Smooth muscle cell (in vitro differentiated cells): ENCODE data around the gene SPDYE3. TPM values are rescaled to one million over a fixed set of nuclear protein-coding genes. Genes with fewer than 3 reads are reported as not detected.

Experiments
- DNase-seq: peaks from one replicate; lab custom pipeline; 2025; ENCODE audit not compliant: unreplicated experiment; lab: John Stamatoyannopoulos, UW
- H2AFZ ChIP-seq: fragments of 200-600 bp; sonication (generic); 2 replicates; pipeline ENCODE4 v1.6.0; 2016; ENCODE audit warnings: antibody characterized with exemption, low read depth, mild to moderate bottlenecking
- H3F3A ChIP-seq: fragments of 200-600 bp; sonication (generic); 2 replicates; pipeline ENCODE4 v1.6.0; 2017; ENCODE audit warnings: antibody characterized with exemption, low read depth
- H3K27ac ChIP-seq: fragments of 200-600 bp; sonication (generic); 2 replicates; pipeline ENCODE4 v1.5.1; 2016; ENCODE audit warnings: low read depth, mild to moderate bottlenecking
- H3K27me3 ChIP-seq: fragments of 200-600 bp; sonication (generic); 2 replicates; pipeline ENCODE4 v1.6.1; 2016; ENCODE audit warnings: low read depth, mild to moderate bottlenecking
- H3K36me3 ChIP-seq: fragments of 200-600 bp; sonication (generic); 2 replicates; pipeline ENCODE4 v1.5.1; 2016; ENCODE audit warnings: low read depth
- H3K4me1 ChIP-seq: fragments of 200-600 bp; sonication (generic); 2 replicates; pipeline ENCODE4 v1.5.1; 2016; ENCODE audit warnings: low read depth
- H3K4me2 ChIP-seq: fragments of 200-600 bp; sonication (generic); 2 replicates; pipeline ENCODE4 v1.6.0; 2016; ENCODE audit warnings: mild to moderate bottlenecking
- H3K4me3 ChIP-seq: fragments of 200-600 bp; sonication (generic); 2 replicates; pipeline ENCODE4 v1.5.1; 2016; ENCODE audit warnings: mild to moderate bottlenecking
- H3K79me2 ChIP-seq: fragments of 200-600 bp; sonication (generic); 2 replicates; pipeline ENCODE4 v1.6.0; 2016; ENCODE audit warnings: low read depth, mild to moderate bottlenecking
- H3K9ac ChIP-seq: fragments of 200-600 bp; sonication (generic); 2 replicates; pipeline ENCODE4 v1.6.0; 2016; ENCODE audit warnings: low read depth
- H3K9me3 ChIP-seq: fragments of 200-600 bp; sonication (generic); replicated peaks from 2 replicates; pipeline ENCODE4 v1.5.1; 2016; ENCODE audit warnings: low read depth
- H4K20me1 ChIP-seq: fragments of 200-600 bp; sonication (generic); 2 replicates; pipeline ENCODE4 v1.6.0; 2016; ENCODE audit warnings: low read depth
- WGBS: methylation state at CpG from one replicate; pipeline ENCODE4 v1.1.7; 2016; ENCODE audit warnings: low lambda C conversion rate; 5-methylcytosine and 5-hydroxymethylcytosine counted together
- polyA plus RNA-seq: library from polyadenylated mRNA; unstranded; fragments of >200 nt; fragmentation: Nextera tagmentation; extraction: Ambion mirVana; gene quantifications from 2 replicates; pipeline ENCODE4 v1.2.1, GENCODE V29; 2016
- total RNA-seq: library from RNA; depleted of rRNA; stranded (reverse); fragments of >200 nt; gene quantifications from 2 replicates; pipeline ENCODE4 v1.2.3, GENCODE V29; 2014
- TF ChIP-seq, protein P1 (sequence below): fragments of 200-600 bp; sonication (generic); IDR thresholded peaks from 2 replicates; pipeline ENCODE4 v1.5.1; 2017; ENCODE audit warnings: borderline replicate concordance, mild to moderate bottlenecking, antibody characterized with exemption; ENCODE audit not compliant: insufficient read depth, poor library complexity, severe bottlenecking

SPDYE3 gene
- total and polyA plus RNA-seq, 2 experiments from 2014 or later = 1.8 TPM; not detected in 1

DNA sequence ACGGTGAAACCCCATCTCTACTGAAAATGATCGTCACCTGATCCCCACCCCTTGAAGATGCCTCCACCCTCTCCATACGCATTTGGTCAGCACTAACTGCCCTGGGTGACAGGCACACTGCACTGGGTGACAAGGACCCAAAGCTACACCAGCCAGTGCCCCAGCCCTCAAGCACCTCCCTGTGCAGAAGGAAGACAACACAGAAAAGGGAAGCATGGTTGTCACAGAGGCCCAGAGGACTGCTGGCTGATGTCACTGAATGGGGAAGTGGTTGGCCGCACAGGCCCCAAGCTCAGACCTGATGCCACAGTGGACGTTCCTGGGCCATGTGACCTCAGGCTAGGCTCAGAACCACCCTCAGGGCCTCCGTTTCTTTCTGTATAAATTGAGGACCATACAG lies 61.6 kb downstream of the SPDYE3 start:
- no peaks in the 10 kb centered on the region for H3K9me3 ChIP-seq
- no peaks in the 10 kb centered on the region for H3K79me2 ChIP-seq
- DNase-seq = no peak
- H3K27ac ChIP-seq = no peak overlapping the region
- H3K27me3 ChIP-seq = no peaks in the 10 kb centered on the region
- H3F3A ChIP-seq = no peaks in the 10 kb centered on the region
- no peaks in the 10 kb centered on the region for H4K20me1 ChIP-seq
- H3K4me3 ChIP-seq = no peak overlapping the region
- no peak overlapping the region for H3K4me2 ChIP-seq
- no peak overlapping the region for H3K9ac ChIP-seq
- no peaks in the 10 kb centered on the region for H3K36me3 ChIP-seq
- H2AFZ ChIP-seq = no peak overlapping the region
- WGBS = 85% methylated on average over 6 of the region's 6 CpGs
- TF ChIP-seq, protein P1, sequence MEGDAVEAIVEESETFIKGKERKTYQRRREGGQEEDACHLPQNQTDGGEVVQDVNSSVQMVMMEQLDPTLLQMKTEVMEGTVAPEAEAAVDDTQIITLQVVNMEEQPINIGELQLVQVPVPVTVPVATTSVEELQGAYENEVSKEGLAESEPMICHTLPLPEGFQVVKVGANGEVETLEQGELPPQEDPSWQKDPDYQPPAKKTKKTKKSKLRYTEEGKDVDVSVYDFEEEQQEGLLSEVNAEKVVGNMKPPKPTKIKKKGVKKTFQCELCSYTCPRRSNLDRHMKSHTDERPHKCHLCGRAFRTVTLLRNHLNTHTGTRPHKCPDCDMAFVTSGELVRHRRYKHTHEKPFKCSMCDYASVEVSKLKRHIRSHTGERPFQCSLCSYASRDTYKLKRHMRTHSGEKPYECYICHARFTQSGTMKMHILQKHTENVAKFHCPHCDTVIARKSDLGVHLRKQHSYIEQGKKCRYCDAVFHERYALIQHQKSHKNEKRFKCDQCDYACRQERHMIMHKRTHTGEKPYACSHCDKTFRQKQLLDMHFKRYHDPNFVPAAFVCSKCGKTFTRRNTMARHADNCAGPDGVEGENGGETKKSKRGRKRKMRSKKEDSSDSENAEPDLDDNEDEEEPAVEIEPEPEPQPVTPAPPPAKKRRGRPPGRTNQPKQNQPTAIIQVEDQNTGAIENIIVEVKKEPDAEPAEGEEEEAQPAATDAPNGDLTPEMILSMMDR = no peak
- peaks cover 10% of the 10 kb centered on the region for H3K4me1 ChIP-seq

DNA sequence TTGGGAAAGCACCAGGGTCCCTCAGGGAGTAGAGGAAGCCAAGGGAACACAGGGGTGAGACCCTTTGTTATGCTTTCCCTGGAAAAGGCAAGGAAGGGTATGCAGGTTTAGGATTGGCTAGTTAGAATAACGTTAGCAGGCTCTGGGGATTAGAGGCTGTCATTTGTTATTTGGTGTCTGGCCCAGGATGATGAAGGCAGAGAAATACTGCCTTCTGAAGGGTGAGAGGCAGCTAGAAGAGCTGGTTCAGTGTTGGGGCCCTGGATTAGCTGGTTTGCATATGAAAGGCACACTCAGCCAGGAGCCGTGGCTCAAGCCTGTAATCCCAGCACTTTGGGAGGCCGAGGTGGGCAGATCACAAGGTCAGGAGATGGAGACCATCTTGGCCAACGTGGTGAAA lies 62.8 kb downstream of the SPDYE3 start:
- no peaks in the 10 kb centered on the region for H4K20me1 ChIP-seq
- H3K36me3 ChIP-seq = no peaks in the 10 kb centered on the region
- H3K9me3 ChIP-seq = no peaks in the 10 kb centered on the region
- H3K9ac ChIP-seq = no peak overlapping the region
- H3K79me2 ChIP-seq = no peaks in the 10 kb centered on the region
- no peak overlapping the region for H3K4me2 ChIP-seq
- H3K4me1 ChIP-seq = peaks cover 10% of the 10 kb centered on the region
- TF ChIP-seq, protein P1 = no peak
- no peak overlapping the region for H3K4me3 ChIP-seq
- H3F3A ChIP-seq = no peaks in the 10 kb centered on the region
- WGBS = 19% methylated on average over 4 of the region's 4 CpGs
- H3K27ac ChIP-seq = no peak overlapping the region
- H3K27me3 ChIP-seq = no peaks in the 10 kb centered on the region
- H2AFZ ChIP-seq = no peak overlapping the region
- no peak for DNase-seq

DNA sequence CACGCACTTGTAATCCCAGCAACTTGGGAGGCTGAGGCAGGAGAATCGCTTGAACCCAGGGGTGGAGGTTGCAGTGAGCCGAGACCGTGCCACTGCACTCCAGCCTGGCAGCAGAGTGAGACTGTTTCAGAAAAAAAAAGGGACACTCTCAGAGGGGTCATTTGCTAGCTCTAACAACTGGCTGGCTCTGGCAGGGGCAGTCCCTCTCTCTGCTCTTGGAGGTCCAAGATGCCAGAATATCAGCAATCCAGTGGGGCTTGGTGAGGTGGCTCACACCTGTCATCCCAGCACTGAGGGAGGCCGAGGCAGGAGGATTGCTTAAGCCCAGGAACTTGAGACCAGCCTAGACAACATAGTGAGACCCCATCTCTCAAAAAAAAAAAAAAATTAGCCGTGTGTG lies 63.2 kb downstream of the SPDYE3 start:
- no peak overlapping the region for H2AFZ ChIP-seq
- H3K9ac ChIP-seq = no peak overlapping the region
- WGBS = 93% methylated on average over 6 of the region's 6 CpGs
- H3F3A ChIP-seq = no peaks in the 10 kb centered on the region
- TF ChIP-seq, protein P1 = no peak
- no peaks in the 10 kb centered on the region for H3K79me2 ChIP-seq
- H3K4me2 ChIP-seq = no peak overlapping the region
- H3K36me3 ChIP-seq = no peaks in the 10 kb centered on the region
- H3K9me3 ChIP-seq = no peaks in the 10 kb centered on the region
- no peaks in the 10 kb centered on the region for H4K20me1 ChIP-seq
- DNase-seq = no peak
- no peaks in the 10 kb centered on the region for H3K27me3 ChIP-seq
- no peak overlapping the region for H3K4me3 ChIP-seq
- peaks cover 10% of the 10 kb centered on the region for H3K4me1 ChIP-seq
- no peak overlapping the region for H3K27ac ChIP-seq

DNA sequence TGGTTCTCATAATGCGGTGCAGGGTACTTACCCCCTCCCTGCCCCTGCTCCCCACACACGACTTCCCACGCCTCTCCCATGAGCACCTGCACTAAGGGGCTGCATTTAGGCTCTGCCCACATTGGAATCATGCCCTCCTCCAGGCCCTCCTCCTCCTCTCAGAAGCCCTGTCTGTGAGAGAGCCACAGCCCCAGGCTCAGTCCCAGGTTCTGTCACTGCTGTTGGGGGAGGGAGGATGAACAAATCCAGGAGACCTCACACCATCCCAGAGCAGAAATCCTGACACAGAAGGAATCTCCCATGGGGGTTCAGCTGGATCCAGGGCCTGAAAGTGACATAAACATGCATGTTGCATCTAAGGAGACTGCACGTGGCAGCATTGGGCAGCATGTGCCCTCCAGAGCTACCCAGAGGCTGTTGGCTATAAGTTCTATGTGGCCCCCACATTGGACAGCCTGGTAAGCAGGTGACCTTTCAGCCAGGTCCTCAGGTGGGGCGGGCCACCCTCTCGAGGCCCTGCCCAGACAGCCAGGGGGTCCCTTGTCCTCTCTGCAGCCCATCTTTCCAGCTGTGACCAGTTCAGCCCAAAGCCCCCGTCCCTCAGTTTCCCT lies 64.2 kb downstream of the SPDYE3 start:
- no peak for DNase-seq
- H3K9ac ChIP-seq = no peak overlapping the region

More for the DNA sequence above, 64.2 kb downstream of the SPDYE3 start:
- H2AFZ ChIP-seq = no peak overlapping the region
- no peaks in the 10 kb centered on the region for H3K36me3 ChIP-seq
- H3K9me3 ChIP-seq = no peaks in the 10 kb centered on the region
- H3K4me2 ChIP-seq = no peak overlapping the region
- no peak overlapping the region for H3K27ac ChIP-seq
- H3K4me3 ChIP-seq = no peak overlapping the region
- no peaks in the 10 kb centered on the region for H3F3A ChIP-seq
- 89% methylated on average over 6 of the region's 7 CpGs for WGBS
- H3K4me1 ChIP-seq = peaks cover 10% of the 10 kb centered on the region
- H3K27me3 ChIP-seq = no peaks in the 10 kb centered on the region
- no peaks in the 10 kb centered on the region for H3K79me2 ChIP-seq
- no peaks in the 10 kb centered on the region for H4K20me1 ChIP-seq
- TF ChIP-seq, protein P1 = no peak
